GM18505 (cell line): Measurements from ENCODE around the gene TOGARAM2.
"Not testable (repeated sequence)": the region's sequence is repeated elsewhere in the genome, so short reads cannot be mapped to it uniquely, and the experiment has no call there.

Experiments used
- ATAC-seq: cut with Tn5 transposase; IDR thresholded peaks from one replicate; pipeline ENCODE4 v1.9.1; 2021; ENCODE audit not compliant: unreplicated experiment
- POLR2A ChIP-seq: IDR thresholded peaks from 4 replicates; pipeline ENCODE4 v1.6.1; 2011; ENCODE audit warnings: borderline replicate concordance; ENCODE audit not compliant: insufficient read depth, insufficient read length; ENCODE audit errors: extremely low read depth

The TOGARAM2 gene

GRCh38 chr2:28956890-28957289, 24.2 kb upstream of the TOGARAM2 start:
- TF ChIP-seq POLR2A: no peak
- no peak for ATAC-seq

- no peak for TF ChIP-seq POLR2A
- no peak for ATAC-seq
Measured at GRCh38 chr2:28958689-28959088, 22.4 kb upstream of the TOGARAM2 start.

GRCh38 chr2:28960401-28960800, 20.7 kb upstream of the TOGARAM2 start:
- no peak for TF ChIP-seq POLR2A
- no peak for ATAC-seq

GRCh38 chr2:28962505-28962904, 18.6 kb upstream of the TOGARAM2 start:
- ATAC-seq: no peak
- TF ChIP-seq POLR2A: no peak

- no peak for ATAC-seq
- TF ChIP-seq POLR2A: no peak
Measured at GRCh38 chr2:28970464-28971160, 10.5 kb upstream of the TOGARAM2 start.

- no peak for ATAC-seq
- TF ChIP-seq POLR2A: no peak
Measured at GRCh38 chr2:28972778-28973335, 8.2 kb upstream of the TOGARAM2 start.

- no peak for TF ChIP-seq POLR2A
- no peak for ATAC-seq
Measured at GRCh38 chr2:28974252-28974651, 6.8 kb upstream of the TOGARAM2 start.

GRCh38 chr2:28975671-28976070, 5.4 kb upstream of the TOGARAM2 start:
- no peak for TF ChIP-seq POLR2A
- no peak for ATAC-seq

GRCh38 chr2:28976584-28976983, 4.5 kb upstream of the TOGARAM2 start:
- no peak for TF ChIP-seq POLR2A

GRCh38 chr2:28977176-28977875, 3.8 kb upstream of the TOGARAM2 start:
- no peak for TF ChIP-seq POLR2A
- no peak for ATAC-seq

More at GRCh38 chr2:28976584-28976983, 4.5 kb upstream of the TOGARAM2 start:
- no peak for ATAC-seq

- not testable (repeated sequence) for ATAC-seq
Measured at GRCh38 chr2:28978001-28978400, 3.1 kb upstream of the TOGARAM2 start.

GRCh38 chr2:28978606-28979005, 2.5 kb upstream of the TOGARAM2 start:
- ATAC-seq: no peak
- TF ChIP-seq POLR2A: no peak

- no peak for ATAC-seq
- no peak for TF ChIP-seq POLR2A
Measured at GRCh38 chr2:28979041-28979440, 2.1 kb upstream of the TOGARAM2 start.
